Lower leg skin (tissue), 4 donors: ENCODE results near the gene OR1M1. TPM values are rescaled to one million over a fixed set of nuclear protein-coding genes. Genes with fewer than 3 reads are reported as not detected.

ENCODE experiments used
- DNase-seq, 2 donors: peaks; one replicate each; pipeline ENCODE4 v3.0.0-alpha.2; 2019; ENCODE audit warnings: low spot score in 2 of 2
- H3K4me3 ChIP-seq: fragments of 200-600 bp; sonication (generic); 2 replicates; pipeline ENCODE4 v1.5.1; 2017; ENCODE audit warnings: mild to moderate bottlenecking, low read depth; ENCODE audit not compliant: poor library complexity, severe bottlenecking
- CTCF ChIP-seq, 3 donors: fragments of 450-650 bp; IDR thresholded peaks; one replicate each; pipeline ENCODE4 v1.5.1; 2016; ENCODE audit warnings: antibody characterized with exemption in 3 of 3, mild to moderate bottlenecking in 3 of 3, moderate library complexity in 2 of 3
- POLR2A ChIP-seq, 2 donors: fragments of 450-650 bp; IDR thresholded peaks; one replicate each; pipeline ENCODE4 v1.6.1; 2016 to 2017; ENCODE audit warnings: antibody characterized with exemption in 2 of 2, mild to moderate bottlenecking in 1 of 2, moderate library complexity in 1 of 2
- WGBS, 2 donors: methylation state at CpG; one replicate each; pipeline ENCODE4 v1.1.5; 2018; 5-methylcytosine and 5-hydroxymethylcytosine counted together
- intact Hi-C: fragments of 100-400 bp; cut with DNase I; formaldehyde crosslinking; loops from one replicate; pipeline ENCODE4 v1.15.0; 2023; ENCODE audit warnings: low total_unique reads
- total RNA-seq, 4 donors: library from RNA; depleted of rRNA; stranded (reverse); fragments of >200 nt; gene quantifications; one replicate each; pipeline ENCODE4 v1.1.0, GENCODE V29; 2016

The OR1M1 gene
- total RNA-seq, 4 donors from 2014 or later = not detected

GRCh38 chr19:9057505-9058258, 29.2 kb upstream of the OR1M1 start:
- no peak for DNase-seq
- 72 to 73% methylated on average over 4 of the region's 4 CpGs for WGBS, 2 donors
- TF ChIP-seq CTCF (IDR thresholded peaks at IDR 0.05) (no peak), POLR2A (IDR thresholded peaks at IDR 0.05) (no peak)
- H3K4me3 ChIP-seq = no peak overlapping the region
- intact Hi-C loops = loop anchor here (5.0 kb wide), 1 partner anchor 490 kb away; no protein-coding TSS in a partner anchor

- 52 to 57% methylated on average over 12 of the region's 12 CpGs for WGBS, 2 donors
- intact Hi-C loops = loop anchor here (5.0 kb wide), 1 partner anchor 488 kb away; no protein-coding TSS in a partner anchor
- DNase-seq = no peak
- no peak overlapping the region for H3K4me3 ChIP-seq
- TF ChIP-seq POLR2A (IDR thresholded peaks at IDR 0.05) = no peak
- no peak for TF ChIP-seq CTCF (IDR thresholded peaks at IDR 0.05)
Measured at GRCh38 chr19:9058905-9059667, 27.8 kb upstream of the OR1M1 start.

GRCh38 chr19:9060564-9061340, 26.1 kb upstream of the OR1M1 start:
- no peak overlapping the region for H3K4me3 ChIP-seq
- TF ChIP-seq POLR2A (IDR thresholded peaks at IDR 0.05) = no peak
- intact Hi-C loops = no loop called here
- WGBS, 2 donors = 69 to 78% methylated on average over 17 of the region's 17 CpGs
- DNase-seq = no peak

- no peak overlapping the region for H3K4me3 ChIP-seq
- TF ChIP-seq POLR2A (IDR thresholded peaks at IDR 0.05) (no peak), CTCF (IDR thresholded peaks at IDR 0.05) (no peak)
- 70 to 80% methylated on average over 8 of the region's 8 CpGs for WGBS, 2 donors
- intact Hi-C loops = no loop called here
- DNase-seq = no peak
Measured at GRCh38 chr19:9061879-9062278, 25.0 kb upstream of the OR1M1 start.

GRCh38 chr19:9065457-9066014, 21.3 kb upstream of the OR1M1 start:
- H3K4me3 ChIP-seq = no peak overlapping the region
- DNase-seq = no peak
- WGBS, 2 donors = 71 to 82% methylated on average over 6 to 12 of the region's 12 CpGs
- TF ChIP-seq CTCF (IDR thresholded peaks at IDR 0.05) = no peak
- TF ChIP-seq POLR2A (IDR thresholded peaks at IDR 0.05) = no peak
- intact Hi-C loops = no loop called here
